GM19452 (cell line): ENCODE data around the gene AQP1.

Experiments used
- ATAC-seq: cut with Tn5 transposase; IDR thresholded peaks from one replicate; pipeline ENCODE4 v1.9.1; 2021; ENCODE audit not compliant: unreplicated experiment

Gene AQP1

DNA sequence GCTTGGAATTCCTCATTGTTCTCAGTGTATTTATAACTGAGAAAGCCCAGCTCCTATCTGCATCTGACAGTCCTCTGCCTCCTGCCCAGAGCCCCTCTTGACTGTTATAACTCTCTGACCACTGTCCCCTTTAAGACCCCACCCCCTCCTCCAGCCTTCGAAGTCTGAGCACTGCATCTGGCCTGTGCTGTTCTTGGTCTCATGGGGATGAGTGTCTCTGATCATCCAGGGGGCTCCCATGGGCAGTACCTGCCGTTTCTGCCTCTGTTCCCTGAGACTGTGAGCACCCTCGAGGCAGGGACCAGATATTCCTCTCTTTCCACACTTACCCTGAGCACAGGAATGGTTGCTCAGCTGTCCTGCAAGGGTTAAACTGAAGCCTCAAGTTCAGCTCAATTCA, 59.8 kb downstream of the AQP1 start:
- ATAC-seq = no peak

DNA sequence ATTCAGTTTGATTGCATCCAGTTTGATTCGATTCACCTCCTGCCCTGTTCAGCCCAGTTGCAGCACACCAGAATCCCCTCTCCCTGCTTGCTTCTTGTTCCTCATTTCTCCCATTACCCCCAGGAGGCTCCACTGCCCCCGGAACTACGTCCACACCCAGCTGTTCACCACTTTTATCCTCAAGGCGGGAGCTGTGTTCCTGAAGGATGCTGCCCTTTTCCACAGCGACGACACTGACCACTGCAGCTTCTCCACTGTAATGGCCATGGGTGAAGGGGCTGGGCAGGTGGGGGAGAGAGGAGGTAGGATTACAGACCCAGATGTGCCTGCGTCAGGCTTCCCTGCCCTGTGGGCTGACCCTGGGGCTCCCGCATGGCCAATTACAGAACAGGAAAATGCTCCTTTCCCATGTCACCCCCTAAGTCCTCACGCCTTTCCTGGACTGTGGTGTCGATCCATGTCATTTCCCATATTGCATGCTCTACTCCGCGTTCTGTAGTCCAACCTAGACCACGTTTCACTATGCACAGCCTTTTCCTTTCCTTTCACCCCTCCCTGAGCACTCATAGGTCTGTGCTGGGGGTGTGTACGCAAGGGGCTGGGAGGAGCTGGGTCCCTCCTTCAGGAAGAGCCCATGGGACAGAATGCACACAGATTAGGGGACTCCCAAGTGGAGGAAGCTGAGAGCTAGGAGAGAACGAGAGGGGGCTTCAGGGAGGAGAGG, 60.3 kb downstream of the AQP1 start:
- no peak for ATAC-seq

DNA sequence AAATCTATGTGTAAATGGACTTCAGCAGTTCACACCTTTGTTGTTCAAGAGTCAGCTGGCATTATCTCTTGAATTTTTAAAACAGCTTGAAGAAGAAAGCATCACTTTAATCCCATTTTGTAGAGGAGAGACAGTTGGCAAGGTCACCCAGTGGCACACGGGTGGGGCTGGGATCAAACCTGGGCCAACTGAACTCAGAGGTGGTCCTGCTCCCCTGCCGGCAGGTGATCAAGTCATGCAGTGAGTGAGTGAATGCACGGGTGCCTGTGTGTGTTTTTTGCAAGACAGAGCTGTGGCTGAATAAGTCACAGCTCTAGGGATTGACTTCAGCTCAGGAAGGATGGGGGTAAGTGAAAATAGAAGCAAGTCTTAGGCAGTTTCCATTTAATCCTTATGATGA, 61.6 kb downstream of the AQP1 start:
- no peak for ATAC-seq

DNA sequence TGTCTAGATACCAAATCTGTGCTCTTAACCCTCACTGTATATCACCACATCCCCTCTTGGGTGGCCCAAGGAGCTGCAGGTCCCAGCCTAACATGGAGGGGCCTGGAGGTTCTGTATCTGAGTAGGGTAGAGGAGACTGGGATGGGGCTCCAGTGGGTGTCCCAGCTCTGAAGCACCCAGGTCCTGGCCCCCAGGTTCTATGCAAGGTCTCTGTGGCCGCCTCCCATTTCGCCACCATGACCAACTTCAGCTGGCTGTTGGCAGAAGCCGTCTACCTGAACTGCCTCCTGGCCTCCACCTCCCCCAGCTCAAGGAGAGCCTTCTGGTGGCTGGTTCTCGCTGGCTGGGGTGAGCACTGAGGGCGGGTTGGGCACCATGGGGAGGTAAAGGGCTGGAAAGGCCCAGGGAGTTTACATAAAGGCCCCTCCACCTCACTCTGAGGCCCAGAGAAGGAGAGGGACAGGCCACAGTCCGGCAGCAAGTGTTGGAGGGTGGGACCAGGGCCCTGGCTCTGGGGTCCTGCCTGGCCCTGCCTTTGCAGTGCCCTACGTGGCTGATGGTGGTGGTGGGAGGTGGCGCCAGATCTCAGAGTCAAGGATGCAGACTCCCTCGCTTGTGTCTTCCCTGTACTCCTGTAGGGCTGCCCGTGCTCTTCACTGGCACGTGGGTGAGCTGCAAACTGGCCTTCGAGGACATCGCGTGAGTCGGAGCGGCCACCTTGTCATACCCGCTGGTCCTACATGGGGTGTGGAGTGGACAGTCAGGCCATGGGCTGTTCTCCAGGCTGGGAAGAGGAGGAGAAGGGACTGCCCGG, 62.3 kb downstream of the AQP1 start:
- no peak for ATAC-seq

DNA sequence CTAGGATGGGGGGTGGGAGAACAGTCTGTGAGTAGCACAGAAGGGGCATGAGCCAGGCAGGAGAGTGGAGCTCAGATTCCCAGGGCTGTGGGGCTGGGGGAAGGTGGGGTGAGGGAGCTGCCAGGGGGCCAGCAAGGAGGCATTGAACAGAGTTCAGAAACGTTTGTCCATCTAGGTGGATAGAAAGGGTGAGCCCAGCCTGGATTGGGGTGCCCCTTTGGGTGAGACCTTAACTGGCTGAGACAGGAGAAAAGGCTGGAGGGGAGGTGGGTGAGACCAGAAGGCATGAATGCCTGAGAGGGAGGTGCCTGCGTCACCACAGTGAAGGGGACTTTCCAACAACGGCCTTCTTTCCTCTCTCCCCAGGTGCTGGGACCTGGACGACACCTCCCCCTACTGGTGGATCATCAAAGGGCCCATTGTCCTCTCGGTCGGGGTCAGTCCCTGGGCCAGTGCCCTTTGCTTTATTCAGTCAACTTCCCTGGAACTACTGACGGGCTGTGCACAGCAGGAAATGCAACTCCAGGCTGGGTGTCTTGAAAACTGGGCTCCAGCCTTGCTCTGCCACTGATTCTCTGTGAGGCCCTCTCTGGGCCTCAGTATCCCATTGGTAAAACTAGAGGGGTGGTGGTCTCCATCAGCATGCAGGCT, 63.1 kb downstream of the AQP1 start:
- ATAC-seq = peak; percentile 88
